Activated B cell treated with CpG ODN at 0.5 μM for 24 hours (primary cell): ENCODE results near the gene PLEKHA8. TPM values are rescaled to one million over a fixed set of nuclear protein-coding genes. Genes with fewer than 3 reads are reported as not detected.

Source experiments
- ATAC-seq: fragments of 200-7000 bp; cut with Tn5 transposase; one replicate; pipeline ENCODE4 v1.10.0; 2021; ENCODE audit warnings: low read depth, mild to moderate bottlenecking, moderate library complexity
- CTCF ChIA-PET: fragments of 350-600 bp; sonication (Branson Sonifier 250); formaldehyde crosslinking; loops from one replicate; lab custom pipeline; 2021; ENCODE audit warnings: antibody characterized with exemption; lab: Charles Lee
- POLR2A ChIA-PET: fragments of 350-600 bp; sonication (Branson Sonifier 250); formaldehyde crosslinking; loops from one replicate; lab custom pipeline; 2021; ENCODE audit warnings: antibody characterized with exemption; lab: Charles Lee
- DNase-seq: peaks from one replicate; pipeline ENCODE4 v3.0.0; 2022
- H3K27ac Mint-ChIP-seq: one replicate; pipeline ENCODE4 v1.8.0; 2020; ENCODE audit warnings: mixed read lengths
- H3K27me3 Mint-ChIP-seq: one replicate; pipeline ENCODE4 v1.8.0; 2021; ENCODE audit warnings: mixed read lengths
- H3K36me3 Mint-ChIP-seq: one replicate; pipeline ENCODE4 v1.8.0; 2021; ENCODE audit warnings: low read depth, mixed read lengths
- H3K4me1 Mint-ChIP-seq: one replicate; pipeline ENCODE4 v1.8.0; 2021; ENCODE audit warnings: mixed read lengths
- H3K4me3 Mint-ChIP-seq: one replicate; pipeline ENCODE4 v1.8.0; 2020; ENCODE audit warnings: mild to moderate bottlenecking, mixed read lengths
- H3K9me3 Mint-ChIP-seq: one replicate; pipeline ENCODE4 v1.8.0; 2020; ENCODE audit warnings: mixed read lengths
- CTCF ChIP-seq: fragments of 200-600 bp; IDR thresholded peaks from one replicate; pipeline ENCODE4 v1.8.0; 2022; ENCODE audit warnings: antibody characterized with exemption, mild to moderate bottlenecking
- intact Hi-C: fragments of 100-400 bp; cut with micrococcal nuclease; formaldehyde crosslinking; loops from one replicate; pipeline ENCODE4 v1.15.1; 2024
- total RNA-seq: library from RNA; stranded (reverse); gene quantifications from 2 replicates; pipeline ENCODE4 v1.2.3, GENCODE V29; 2022

PLEKHA8 gene
- total RNA-seq, 1 donor from 2014 or later = 9.3 TPM

DNA sequence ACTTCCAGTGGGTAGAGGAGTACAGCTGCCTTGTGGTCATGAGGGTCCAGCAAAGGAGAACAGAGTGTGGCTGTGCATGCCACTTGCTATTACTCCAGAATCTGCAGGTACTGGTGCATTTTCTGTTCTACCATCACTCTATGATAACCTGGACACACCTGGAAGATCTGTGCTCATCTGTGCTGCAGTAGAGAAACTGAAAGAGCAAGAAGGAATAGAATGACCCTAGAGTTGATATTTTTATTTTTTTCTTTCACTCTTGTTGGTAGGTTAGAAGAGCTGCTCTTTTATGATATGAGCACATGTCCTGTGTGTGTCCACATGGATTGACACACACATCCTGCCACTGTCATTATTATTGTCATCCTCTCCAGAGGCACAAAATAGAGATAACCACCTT lies 58.3 kb downstream of the PLEKHA8 start:
- Mint-ChIP-seq H3K9me3 (no peaks in the 10 kb centered on the region), H3K36me3 (peaks cover under 1% of the 10 kb centered on the region), H3K4me1 (peaks cover 6% of the 10 kb centered on the region), H3K27me3 (no peaks in the 10 kb centered on the region), H3K27ac (no peak overlapping the region), H3K4me3 (no peak overlapping the region)
- DNase-seq (no peak), ATAC-seq (no peak)
- ChIA-PET POLR2A (no interaction called here), CTCF (no interaction called here)
- intact Hi-C loops = no loop called here
- TF ChIP-seq CTCF = no peak

- ATAC-seq = peak; percentile 28
- no peaks in the 10 kb centered on the region for H3K27me3 Mint-ChIP-seq
- no peak for DNase-seq
- H3K4me1 Mint-ChIP-seq = peaks cover 6% of the 10 kb centered on the region
- H3K9me3 Mint-ChIP-seq = no peaks in the 10 kb centered on the region
- ChIA-PET CTCF (no interaction called here), POLR2A (no interaction called here)
- H3K36me3 Mint-ChIP-seq = no peaks in the 10 kb centered on the region
- no peak overlapping the region for H3K4me3 Mint-ChIP-seq
- no peak for TF ChIP-seq CTCF
- no peak overlapping the region for H3K27ac Mint-ChIP-seq
- intact Hi-C loops = no loop called here
Measured at GRCh38 chr7:30087371-30087770, 59.2 kb downstream of the PLEKHA8 start.

GRCh38 chr7:30088362-30088761 lies 60.1 kb downstream of the PLEKHA8 start:
- ChIA-PET POLR2A (no interaction called here), CTCF (interaction anchor here (1.2 kb wide), 1 partner anchor 13 kb away, joined by 3 read pairs; no protein-coding TSS in a partner anchor)
- H3K9me3 Mint-ChIP-seq = no peaks in the 10 kb centered on the region
- no peaks in the 10 kb centered on the region for H3K27me3 Mint-ChIP-seq
- peaks cover 6% of the 10 kb centered on the region for H3K4me1 Mint-ChIP-seq
- DNase-seq = no peak
- no peak for TF ChIP-seq CTCF
- no peak for ATAC-seq
- H3K36me3 Mint-ChIP-seq = no peaks in the 10 kb centered on the region
- no peak overlapping the region for H3K4me3 Mint-ChIP-seq
- H3K27ac Mint-ChIP-seq = no peak overlapping the region
- intact Hi-C loops = no loop called here

DNA sequence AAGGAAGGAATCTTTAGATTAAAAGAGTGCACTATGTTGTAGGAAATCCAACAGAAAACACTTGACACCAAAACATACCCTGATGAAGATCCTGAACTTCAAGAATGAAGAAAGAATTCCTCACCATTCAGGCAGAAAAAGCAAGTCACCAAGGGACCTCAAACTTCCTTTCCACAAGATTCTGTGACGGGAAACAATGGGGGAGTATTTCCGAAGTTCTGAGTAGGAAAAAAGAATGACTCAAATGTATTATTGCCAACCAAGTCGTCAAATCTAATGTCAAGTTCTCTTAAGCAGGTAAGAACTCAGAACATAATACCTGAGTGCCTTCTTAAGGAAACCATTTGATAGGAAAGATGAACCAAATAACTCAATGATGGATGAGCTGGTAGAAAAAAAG lies 61.9 kb downstream of the PLEKHA8 start:
- TF ChIP-seq CTCF = no peak
- intact Hi-C loops = no loop called here
- ATAC-seq = no peak
- no peak overlapping the region for H3K27ac Mint-ChIP-seq
- ChIA-PET POLR2A (no interaction called here), CTCF (no interaction called here)
- DNase-seq = no peak
- H3K36me3 Mint-ChIP-seq = no peaks in the 10 kb centered on the region
- H3K9me3 Mint-ChIP-seq = no peaks in the 10 kb centered on the region
- no peak overlapping the region for H3K4me3 Mint-ChIP-seq
- H3K27me3 Mint-ChIP-seq = no peaks in the 10 kb centered on the region
- peaks cover 6% of the 10 kb centered on the region for H3K4me1 Mint-ChIP-seq

DNA sequence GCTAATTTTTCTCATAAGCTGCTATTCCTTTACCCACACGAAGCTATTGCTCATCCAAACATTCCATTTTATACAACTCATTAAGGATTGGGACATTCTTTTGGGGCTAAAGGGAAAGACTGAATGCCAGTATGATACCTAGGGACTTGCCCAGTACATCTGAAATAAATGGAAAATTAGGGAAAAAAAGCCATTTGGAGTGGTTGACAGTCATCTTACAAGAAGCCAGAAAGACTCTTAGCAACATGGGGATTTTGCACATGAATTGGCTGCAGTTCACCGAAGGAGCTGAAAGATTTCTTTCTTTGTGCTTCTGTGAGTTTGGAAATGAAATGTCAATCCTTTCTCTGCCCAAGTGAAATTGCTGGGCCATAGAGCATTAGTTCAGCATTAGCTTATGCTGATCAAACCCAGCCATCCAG lies 63.3 kb downstream of the PLEKHA8 start:
- H3K9me3 Mint-ChIP-seq = no peaks in the 10 kb centered on the region
- ATAC-seq = no peak
- no peak overlapping the region for H3K27ac Mint-ChIP-seq
- H3K4me3 Mint-ChIP-seq = no peak overlapping the region
- no peaks in the 10 kb centered on the region for H3K36me3 Mint-ChIP-seq
- ChIA-PET CTCF (no interaction called here), POLR2A (no interaction called here)
- DNase-seq = no peak
- intact Hi-C loops = no loop called here
- no peak for TF ChIP-seq CTCF
- H3K4me1 Mint-ChIP-seq = peaks cover 6% of the 10 kb centered on the region
- H3K27me3 Mint-ChIP-seq = no peaks in the 10 kb centered on the region
